NCI-H146 (cell line): ENCODE measurements around the gene ARMC8.
A peak's percentile ranks its signal among the peaks of the same experiment; 100 is the strongest.
"Not testable (repeated sequence)": the region's sequence is repeated elsewhere in the genome, so short reads cannot be mapped to it uniquely, and the experiment has no call there.

Experiments
- DNase-seq: peaks from one replicate; lab custom pipeline; 2025; lab: John Stamatoyannopoulos, UW

ARMC8 gene, protein sequence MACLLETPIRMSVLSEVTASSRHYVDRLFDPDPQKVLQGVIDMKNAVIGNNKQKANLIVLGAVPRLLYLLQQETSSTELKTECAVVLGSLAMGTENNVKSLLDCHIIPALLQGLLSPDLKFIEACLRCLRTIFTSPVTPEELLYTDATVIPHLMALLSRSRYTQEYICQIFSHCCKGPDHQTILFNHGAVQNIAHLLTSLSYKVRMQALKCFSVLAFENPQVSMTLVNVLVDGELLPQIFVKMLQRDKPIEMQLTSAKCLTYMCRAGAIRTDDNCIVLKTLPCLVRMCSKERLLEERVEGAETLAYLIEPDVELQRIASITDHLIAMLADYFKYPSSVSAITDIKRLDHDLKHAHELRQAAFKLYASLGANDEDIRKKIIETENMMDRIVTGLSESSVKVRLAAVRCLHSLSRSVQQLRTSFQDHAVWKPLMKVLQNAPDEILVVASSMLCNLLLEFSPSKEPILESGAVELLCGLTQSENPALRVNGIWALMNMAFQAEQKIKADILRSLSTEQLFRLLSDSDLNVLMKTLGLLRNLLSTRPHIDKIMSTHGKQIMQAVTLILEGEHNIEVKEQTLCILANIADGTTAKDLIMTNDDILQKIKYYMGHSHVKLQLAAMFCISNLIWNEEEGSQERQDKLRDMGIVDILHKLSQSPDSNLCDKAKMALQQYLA

DNA sequence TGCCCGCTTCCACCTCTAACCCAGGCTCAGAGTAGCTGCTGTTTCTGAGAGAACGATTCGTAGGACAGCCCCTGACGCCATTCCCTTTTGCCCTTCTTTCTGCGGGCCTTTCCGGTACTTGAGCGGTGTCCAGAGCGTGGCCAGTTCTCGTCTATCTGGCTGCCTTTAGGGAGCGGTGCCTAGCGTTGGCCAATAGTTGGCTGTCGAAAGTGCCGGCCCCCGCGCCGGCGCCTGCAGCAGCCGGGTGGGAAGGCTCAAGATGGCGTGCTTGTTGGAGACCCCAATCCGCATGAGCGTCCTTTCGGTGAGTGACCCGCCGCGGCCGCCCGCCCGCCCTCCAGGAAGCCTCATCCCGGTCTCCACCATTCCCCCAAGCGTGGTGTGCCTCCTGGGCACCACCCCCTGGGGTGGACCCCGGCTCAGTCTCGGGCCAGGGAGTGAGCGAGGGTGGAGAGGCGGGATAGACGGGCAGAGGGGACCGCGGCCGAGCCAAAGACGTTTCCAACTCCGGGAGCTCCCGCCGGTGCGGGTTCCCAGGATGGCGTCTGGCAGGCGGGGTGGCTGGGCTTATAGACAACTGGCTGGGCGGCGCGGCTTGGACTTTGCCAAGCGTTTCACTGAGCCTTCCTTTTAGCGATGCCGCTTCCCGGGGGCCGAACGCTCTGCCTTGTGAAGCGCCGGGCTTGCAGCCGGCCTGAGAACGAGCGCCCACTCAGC is at the start of gene ARMC8:
TSS of gene ARMC8 (plus strand) at position 6 of the 717 bp plus-strand sequence. CDS start at position 260, 254 bp downstream.
- DNase-seq = peak; percentile 87

DNA sequence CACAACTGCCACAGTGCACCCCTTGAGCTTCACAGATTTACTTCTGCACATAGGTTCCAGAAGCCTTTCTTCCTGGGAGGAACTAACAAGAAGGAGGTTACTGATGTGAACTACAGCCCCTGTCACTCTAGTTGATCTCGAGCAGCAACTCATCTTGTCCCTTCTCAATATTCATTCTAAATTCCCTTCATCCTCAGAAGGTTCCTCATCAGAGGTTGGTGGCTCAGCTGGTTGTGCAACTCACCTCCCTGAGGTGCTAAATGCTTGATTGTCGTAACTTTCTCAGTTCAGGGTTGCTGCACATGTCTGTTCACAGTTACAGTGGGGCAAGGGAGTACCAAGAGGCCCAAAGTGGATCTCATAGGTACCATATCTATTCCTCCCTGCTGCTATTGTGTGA is 49.2 kb upstream of the ARMC8 start:
- no peak for DNase-seq

DNA sequence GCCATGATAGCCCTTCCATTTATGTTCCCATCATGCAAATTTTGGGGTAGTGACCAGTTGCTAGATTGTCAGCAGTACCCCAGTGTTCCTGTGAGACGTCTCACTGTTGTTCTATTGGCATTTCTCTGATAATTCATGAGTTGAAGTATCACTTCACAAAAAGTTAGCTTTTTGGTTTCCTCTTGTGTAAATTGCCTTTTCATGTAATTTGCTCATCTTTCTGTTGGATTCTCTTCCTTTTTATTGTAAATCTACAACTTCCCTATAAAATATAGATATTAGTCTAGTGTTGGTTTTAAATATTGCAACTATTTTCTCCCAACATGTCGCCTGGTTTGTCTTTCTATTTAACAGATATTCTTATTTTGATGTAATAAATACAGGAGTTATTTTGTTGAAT is 47.4 kb upstream of the ARMC8 start:
- no peak for DNase-seq

DNA sequence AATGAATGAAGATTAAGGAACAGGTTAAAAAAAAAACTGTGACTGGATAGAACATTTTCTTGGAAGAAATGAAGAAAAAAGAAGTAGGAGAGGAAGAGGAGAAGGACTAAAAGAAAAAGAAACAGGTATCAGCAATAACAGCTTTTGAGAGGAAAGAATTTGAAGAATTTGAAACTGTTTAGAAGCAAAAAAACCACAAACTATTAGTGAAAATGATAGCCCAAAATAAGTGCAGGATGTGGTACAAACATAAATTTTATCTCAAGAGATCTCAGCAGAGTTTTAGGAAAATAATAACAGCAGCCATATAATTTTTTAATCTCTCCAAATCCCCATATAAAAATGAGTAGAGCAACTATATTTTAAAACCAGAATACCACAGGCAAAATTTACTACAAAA is 46.2 kb upstream of the ARMC8 start:
- no peak for DNase-seq

DNA sequence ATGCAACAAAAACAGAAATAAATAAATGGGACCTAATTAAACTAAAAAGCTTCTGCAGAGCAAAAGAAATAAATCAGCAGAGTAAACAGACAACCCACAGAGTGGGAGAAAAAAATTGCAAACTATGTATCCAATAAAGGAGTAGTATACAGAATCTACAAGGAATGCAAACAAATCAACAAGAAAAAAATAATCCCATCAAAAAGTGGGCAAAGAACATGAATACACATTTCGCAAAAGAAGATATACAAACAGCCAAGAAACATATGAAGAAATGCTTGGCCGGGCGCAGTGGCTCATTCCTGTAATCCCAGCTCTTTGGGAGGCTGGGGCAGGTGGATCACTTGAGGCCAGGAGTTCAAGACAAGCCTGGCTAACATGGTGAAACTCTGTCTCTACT is 44.9 kb upstream of the ARMC8 start:
- DNase-seq = not testable (repeated sequence)

DNA sequence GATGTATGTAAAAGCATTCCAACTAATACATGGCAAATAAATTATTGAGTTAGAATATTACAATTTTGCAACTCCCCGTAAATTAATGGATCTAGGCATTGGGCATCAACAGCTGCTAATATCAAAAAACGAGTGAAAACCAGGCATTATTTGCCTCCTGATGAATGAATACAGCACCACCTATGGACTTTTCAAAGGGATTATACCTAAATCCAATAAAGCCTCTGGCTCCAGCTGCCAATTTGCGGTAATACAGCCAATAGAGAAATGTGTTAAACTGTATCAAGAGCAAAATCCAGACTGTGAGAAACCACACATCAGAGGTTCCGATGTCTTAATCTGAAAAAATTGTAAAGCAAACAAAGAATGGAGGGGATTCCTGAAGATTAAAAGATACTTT is 38.6 kb upstream of the ARMC8 start:
- no peak for DNase-seq

DNA sequence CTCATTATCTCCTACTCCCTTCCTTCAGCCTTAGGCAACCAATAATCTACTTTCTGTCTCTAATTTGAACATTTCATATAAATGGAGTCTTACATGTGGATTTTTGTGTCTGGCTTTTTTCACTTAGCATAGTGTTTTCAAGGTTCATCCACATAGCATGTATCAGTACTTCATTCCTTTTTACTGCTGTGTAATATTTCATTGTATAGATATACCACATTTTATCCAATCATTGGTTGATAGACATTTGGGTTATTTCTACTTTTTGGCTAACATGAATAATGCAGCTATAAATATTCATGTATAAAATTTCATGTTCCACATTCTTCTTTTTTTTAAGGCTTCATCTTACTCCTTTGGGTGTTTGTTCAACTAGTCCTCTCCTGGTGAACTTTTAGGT is 32.6 kb upstream of the ARMC8 start:
- no peak for DNase-seq

DNA sequence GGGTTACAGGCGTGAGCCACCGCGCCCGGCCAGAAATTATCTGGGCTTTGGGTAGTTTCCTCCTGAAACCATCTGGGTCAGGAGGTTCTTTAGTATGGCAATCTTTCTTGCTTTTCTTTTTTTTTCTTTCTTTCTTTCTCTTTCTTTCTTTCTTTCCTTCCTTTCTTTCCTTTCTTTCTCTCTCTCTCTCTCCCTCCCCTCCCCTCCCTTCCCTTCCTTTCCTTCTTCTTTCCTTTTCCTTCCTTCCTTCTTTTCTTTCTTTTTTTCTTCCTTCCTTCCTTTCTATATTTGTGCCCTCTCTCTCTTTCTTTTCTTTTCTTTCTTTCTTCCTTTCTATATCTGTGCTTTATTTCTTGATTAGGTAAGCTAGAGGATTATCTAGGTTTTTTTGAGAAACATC is 29.4 kb upstream of the ARMC8 start:
- no peak for DNase-seq

DNA sequence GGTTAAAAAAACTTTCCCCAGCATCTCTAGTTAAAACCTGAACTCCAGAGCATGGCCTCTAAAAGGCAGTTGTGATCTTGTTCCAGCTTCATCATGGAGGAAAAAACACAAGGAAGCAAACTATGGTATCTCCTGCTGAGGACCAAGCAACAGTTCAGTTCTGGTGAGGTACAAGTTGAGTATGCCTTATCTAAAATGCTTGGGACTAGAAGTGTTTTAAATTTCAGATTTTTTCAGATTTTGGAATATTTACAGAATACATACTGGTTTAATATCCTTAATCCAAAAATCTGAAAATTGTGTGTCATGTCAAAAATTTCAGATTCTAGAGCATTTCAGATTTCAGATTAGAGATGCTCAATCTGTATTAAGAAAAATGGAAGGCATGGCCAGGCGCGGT is 22.0 kb upstream of the ARMC8 start:
- no peak for DNase-seq

DNA sequence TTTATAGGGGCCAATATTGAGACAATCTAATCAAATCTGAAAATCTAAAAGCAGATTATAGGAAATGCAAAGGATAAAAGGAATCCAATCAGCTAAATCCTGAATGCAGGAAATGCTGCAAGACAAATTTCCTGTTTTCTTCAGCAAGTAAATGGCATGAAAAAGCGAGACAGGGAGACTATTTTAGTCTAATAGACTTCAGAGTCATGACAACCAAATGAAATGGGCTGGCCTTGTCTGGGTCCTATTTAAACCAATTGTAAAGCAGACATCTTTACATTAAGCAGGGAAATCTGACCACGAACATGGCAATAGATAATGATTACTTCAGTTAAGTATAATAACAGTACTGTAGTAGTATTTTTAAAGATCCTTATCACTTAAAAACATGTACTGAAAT is 14.5 kb upstream of the ARMC8 start:
- no peak for DNase-seq

DNA sequence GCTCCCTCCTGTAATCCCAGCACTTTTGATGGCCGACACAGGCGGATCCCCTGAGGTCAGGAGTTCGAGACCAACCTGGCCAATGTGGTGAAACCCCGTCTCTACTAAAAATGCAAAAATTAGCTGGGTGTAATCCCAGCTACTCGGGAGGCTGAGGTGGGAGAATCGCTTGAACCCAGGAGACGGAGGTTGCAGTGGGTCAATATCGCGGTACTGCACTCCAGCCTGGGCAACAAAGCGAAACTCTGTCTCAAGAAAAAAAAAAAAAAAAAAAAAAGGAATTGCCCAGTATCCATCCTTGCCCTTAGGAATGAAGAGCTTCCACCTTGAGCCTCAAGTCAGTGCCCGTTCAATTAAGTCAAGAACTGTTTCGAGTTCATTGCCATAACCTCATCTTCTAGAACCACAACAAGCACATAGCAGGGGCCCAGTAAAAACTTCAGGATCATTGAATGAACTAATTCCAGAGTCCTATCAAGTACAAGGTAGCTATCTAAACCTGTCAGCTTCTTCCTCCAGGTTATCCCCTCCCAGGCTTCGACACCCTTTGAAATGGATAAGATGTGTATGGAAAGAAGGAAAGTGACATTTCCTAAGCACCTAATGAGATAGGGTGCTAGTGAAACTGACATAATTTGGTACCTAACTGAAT is 13.2 kb upstream of the ARMC8 start:
- no peak for DNase-seq

DNA sequence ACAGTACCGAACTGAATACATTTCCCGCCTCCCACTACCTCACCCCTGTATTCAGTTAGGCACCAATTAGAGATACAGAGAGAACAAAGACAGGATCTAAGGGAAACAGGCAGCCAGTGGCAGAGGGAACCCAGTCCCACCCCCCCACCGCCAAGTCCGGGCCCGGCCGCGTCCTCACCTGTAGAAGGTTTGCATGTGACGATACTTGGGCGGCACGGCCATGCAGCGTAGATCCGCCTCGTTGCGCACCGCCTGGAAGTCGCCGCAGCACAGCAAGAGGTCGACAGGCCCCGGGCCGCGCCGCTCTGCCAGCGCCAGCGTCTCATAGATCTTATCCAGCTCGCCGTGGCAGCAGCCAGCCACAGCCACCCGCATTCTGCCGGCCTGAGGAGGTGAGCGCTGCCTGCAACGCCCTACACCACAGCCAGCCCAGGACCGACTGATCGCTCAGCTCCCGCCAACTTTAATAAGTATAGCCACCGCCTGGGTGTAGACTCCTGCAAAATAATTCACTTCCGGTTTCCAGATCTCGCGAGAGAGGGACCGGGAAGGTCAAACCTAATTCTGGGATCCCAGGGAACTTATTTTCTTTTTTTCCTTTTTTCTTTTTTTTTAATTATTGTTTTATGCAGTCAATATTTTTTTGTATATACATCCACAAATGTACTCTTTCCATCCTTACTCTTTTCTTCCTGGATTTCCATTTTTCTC is 12.5 kb upstream of the ARMC8 start, which contains the start of gene DBR1:
TSS of gene DBR1 (minus strand) at position 501 of the 711 bp plus-strand sequence. CDS start at position 375, 126 bp downstream.
- peak; percentile 96 for DNase-seq

DNA sequence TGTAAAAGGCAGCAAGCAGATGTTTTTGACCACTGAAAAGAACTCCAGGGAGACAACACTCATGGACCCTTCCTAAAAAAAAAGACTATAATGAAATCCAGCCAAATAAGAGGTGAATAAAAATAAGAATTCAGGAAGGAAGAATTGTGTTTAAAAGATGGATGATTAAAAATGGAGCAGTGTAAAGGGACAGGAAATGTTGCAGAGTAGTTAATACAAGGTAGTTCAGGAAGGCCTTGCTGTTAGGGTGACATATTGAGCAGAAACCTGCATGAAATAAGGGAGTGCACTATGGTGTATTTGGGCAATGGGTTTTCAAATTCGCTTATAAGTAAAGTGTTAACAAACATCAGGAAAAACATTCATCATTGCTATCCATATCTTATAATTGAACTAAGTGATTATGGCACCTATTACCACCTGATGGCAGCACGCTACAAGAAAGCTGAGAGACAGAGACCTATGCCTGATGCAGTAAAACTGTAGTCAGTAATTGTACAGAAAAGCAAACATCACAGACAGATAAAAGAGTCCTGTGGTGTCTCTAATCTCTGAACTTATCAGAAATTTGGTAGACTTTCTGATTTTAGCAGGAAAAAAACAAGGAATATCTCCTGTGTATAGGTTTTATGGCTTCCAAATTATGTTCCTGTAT is 6.6 kb upstream of the ARMC8 start:
- peak; percentile 89 for DNase-seq

DNA sequence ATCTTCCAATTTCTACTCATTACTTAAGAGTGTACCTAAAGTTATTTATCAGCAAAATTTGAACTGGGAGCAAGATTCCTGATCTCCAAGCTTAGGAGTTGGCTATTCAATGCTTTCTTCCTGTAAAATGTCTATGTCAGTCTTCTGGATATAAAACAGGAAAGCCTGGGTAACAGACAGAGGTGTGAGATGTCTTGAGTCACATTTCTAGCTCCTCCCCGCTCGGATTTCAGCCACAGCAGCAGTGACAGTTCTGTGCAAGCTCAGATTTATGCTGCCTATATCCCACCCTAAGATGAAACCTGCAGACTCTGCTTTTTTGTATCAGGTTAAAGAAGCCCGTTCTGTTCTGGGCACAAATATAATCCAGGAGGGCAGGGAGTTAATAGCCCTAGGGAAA is 2.1 kb upstream of the ARMC8 start:
- DNase-seq = no peak

DNA sequence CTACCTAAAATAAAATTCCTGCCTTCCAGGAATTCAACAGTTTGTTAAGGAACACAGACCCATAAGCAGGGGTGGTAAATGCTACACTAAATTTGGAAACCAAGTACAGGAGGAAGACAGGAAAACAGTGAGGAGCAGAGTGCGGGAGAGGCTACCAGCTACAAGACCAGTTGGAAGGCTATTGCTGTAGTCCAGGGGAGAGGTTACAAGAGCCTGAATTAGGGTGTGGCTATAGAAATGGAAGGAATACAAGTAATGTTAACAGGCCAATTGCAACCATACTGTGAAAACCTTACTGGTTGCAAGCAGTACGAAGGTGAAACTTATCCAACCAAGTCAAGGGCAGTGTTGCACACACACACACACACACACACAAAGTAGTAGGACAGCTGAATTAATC is 880 bp upstream of the ARMC8 start:
- DNase-seq = peak; percentile 50

DNA sequence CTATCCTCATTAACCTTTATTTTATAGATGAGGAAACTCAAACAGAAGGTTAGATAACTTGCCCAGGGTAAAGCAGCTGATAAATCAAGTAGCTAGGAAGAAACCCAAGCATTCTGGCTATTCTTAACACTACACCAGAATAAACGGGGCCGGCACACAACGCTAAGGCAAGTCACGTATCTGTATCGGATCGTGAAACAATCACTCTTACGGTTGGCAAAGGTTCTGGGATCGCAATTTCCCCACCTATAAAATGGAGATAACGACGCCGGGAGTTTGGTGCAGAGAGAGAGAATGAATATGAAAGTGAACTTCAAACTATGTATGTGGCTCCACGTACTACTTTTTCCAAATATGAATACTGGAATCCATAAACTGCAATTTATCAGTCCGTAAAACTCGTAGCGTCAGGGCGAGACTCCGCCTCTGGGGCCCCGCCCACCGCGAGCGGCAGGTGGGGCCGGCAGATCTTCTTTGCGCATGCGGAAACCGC is 252 bp upstream of the ARMC8 start:
- DNase-seq = peak; percentile 94

DNA sequence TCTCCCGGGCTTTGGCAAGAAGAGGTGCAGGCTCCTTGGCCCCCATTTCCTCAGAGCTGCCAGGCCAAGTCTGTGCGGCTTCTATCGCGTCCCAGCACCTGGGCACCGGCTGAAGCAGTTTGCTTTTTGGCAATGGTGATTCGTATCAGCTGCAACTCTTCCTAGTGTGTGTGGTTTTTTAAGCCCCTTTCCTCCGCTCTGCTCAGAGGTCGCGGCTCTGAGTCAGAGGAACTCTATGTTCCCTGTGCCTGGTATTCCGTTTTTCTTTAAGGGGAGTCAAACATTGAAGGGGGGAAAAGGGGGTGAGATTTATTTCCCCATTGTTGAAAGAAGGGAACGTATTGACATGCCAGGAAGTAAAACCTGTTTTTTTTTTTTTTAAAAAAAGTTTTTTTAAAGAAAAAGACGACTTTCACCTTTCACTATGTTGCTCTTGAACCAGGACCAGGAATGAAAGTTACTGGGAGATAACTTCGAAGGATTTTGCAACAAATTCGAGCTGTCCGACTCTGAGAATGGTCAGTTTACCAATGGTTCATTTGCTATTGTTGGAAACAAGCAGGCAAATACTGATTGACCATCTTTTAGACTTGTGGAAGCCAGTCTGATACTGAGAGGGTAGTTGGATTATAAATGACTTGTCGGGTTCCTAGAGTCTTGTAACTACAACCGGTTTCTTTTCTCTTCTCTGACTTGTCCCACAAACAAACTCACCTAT is 1.1 kb downstream of the ARMC8 start:
- no peak for DNase-seq

DNA sequence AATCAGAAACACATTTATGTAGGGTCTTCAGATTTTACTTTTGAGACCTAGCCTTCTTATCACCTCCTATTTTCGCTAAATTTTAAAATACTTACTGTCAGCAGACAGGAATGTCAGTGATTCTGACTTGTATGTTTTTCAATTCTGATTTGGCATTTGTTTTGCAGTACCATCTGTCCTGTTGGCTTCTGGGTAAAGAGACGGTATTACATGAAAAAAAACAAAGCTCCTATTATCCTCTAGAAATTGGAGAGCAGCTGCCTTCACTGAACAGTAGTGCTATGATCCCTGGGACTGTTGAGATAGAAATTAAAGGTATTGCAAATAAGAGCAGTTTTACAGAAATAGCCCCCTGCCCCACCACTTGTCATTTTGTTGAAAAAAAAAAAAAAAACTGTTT is 8.4 kb downstream of the ARMC8 start:
- no peak for DNase-seq

DNA sequence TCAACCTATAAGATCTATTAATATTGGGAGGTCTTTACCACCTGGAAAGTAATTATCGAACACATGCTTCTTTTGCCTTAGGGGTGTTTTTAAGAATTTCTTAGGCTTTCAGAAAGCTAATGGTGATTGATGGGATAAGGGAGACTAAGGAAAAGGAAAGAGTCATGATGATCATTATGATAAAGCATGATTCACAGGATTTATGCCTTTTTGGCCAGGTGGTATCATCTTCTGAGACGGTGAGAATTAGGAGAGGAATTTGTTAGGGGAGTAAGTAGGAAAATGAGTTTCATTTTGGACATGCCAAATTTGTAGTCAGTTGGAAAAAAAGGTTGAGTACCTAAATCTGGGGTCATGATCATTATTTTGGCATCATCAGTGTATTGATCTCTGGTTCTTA is 8.9 kb downstream of the ARMC8 start:
- DNase-seq = no peak

DNA sequence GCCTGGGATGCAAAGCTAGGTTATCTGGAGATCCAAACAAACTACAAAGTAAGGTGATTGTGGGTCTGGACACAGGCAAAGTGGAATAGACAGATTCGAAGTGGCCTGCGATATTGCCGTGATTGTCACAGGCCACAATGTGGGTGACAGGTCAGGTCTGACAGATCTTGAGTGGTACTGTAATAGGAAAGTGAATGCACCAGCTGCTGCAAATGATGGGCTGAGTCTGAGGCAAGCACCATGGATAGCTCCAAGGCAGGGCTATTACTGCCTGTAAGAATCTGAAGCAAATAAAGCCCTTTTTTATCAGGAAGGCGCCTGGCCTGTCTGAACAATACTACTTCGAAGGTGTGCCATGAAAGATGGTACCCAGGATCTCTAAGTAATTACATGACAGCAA is 10.0 kb downstream of the ARMC8 start:
- DNase-seq = no peak
